HepG2 (cell line): ENCODE measurements around the gene DUS1L. TPM values are rescaled to one million over a fixed set of nuclear protein-coding genes. Genes with fewer than 3 reads are reported as not detected.

Experiments used
- ASH2L ChIP-seq: fragments of 300-600, 200-600 bp; sonication (generic); IDR thresholded peaks from 2 replicates; pipeline ENCODE4 v1.7.0; 2017; ENCODE audit warnings: low read depth, mild to moderate bottlenecking, moderate library complexity, mixed read lengths, low read length; ENCODE audit not compliant: insufficient read length
- CBX2 ChIP-seq, 2 experiments: fragments of 200-600 bp in 1 of 2; sonication (generic); formaldehyde crosslinking in 1 of 2; IDR thresholded peaks; 2 replicates each; pipeline versions ENCODE4 v1.7.0 to v1.8.1; 2018 to 2022; ENCODE audit warnings: low read depth in 2 of 2, low read length in 1 of 2, mild to moderate bottlenecking in 1 of 2, missing genetic modification reagents in 1 of 2
- GLI4 ChIP-seq: sonication (generic); formaldehyde crosslinking; IDR thresholded peaks from 2 replicates; pipeline ENCODE4 v1.5.1; 2020; ENCODE audit warnings: missing genetic modification reagents, mild to moderate bottlenecking, moderate library complexity, borderline replicate concordance
- KDM5A ChIP-seq: fragments of 200-600 bp; sonication (generic); IDR thresholded peaks from 2 replicates; pipeline ENCODE4 v1.7.0; 2018; ENCODE audit warnings: antibody characterized with exemption, mild to moderate bottlenecking, low read length, borderline replicate concordance
- MTA1 ChIP-seq: sonication (generic); formaldehyde crosslinking; IDR thresholded peaks from 2 replicates; pipeline ENCODE4 v1.4.0; 2020; ENCODE audit warnings: missing genetic modification reagents, mild to moderate bottlenecking, borderline replicate concordance
- PRMT3 ChIP-seq: sonication (generic); formaldehyde crosslinking; IDR thresholded peaks from 2 replicates; pipeline ENCODE4 v1.8.1; 2022; ENCODE audit warnings: low read depth, mild to moderate bottlenecking, moderate library complexity, missing genetic modification reagents, borderline replicate concordance
- ZNF24 ChIP-seq: fragments of 450-650 bp; IDR thresholded peaks from 2 replicates; pipeline ENCODE4 v1.6.1; 2017; ENCODE audit warnings: antibody characterized with exemption, mild to moderate bottlenecking
- ZNF558 ChIP-seq: sonication (generic); formaldehyde crosslinking; IDR thresholded peaks from 2 replicates; pipeline ENCODE4 v1.9.0; 2022; ENCODE audit warnings: mild to moderate bottlenecking, missing genetic modification reagents, borderline replicate concordance
- ZNF564 ChIP-seq: sonication (generic); formaldehyde crosslinking; IDR thresholded peaks from 2 replicates; pipeline ENCODE4 v1.8.1; 2023; ENCODE audit warnings: mild to moderate bottlenecking, missing genetic modification reagents
- ZNF629 ChIP-seq: sonication (generic); formaldehyde crosslinking; conservative IDR thresholded peaks from 2 replicates; pipeline ENCODE4 v1.5.0; 2020; ENCODE audit warnings: missing genetic modification reagents
- ZNF766 ChIP-seq: sonication (generic); formaldehyde crosslinking; IDR thresholded peaks from 2 replicates; pipeline ENCODE4 v1.5.0; 2020; ENCODE audit warnings: missing genetic modification reagents, borderline replicate concordance
- ZNF768 ChIP-seq: sonication (generic); formaldehyde crosslinking; IDR thresholded peaks from 2 replicates; pipeline ENCODE4 v1.4.0; 2020; ENCODE audit warnings: missing genetic modification reagents
- ZNF772 ChIP-seq: sonication (generic); formaldehyde crosslinking; IDR thresholded peaks from 2 replicates; pipeline ENCODE4 v1.5.0; 2020; ENCODE audit warnings: mild to moderate bottlenecking, missing genetic modification reagents
- ZNF879 ChIP-seq: sonication (generic); formaldehyde crosslinking; IDR thresholded peaks from 2 replicates; pipeline ENCODE4 v1.8.1; 2023; ENCODE audit warnings: missing genetic modification reagents
- polyA plus RNA-seq, 8 experiments: library from polyadenylated mRNA; depleted of rRNA in 3 of 8; stranded (reverse) in 7 of 8; unstranded in 1 of 8; fragments of >200 nt; fragmentation: Illumina TruSeq in 4 of 8; extraction: Trizol in 4 of 8; gene quantifications; 2 replicates each; pipeline versions ENCODE4 v1.2.1 to v1.2.3, GENCODE V29; 2011 to 2016; ENCODE audit warnings: low read depth in 4 of 8, missing spikeins in 1 of 8, mixed read lengths in 1 of 8; ENCODE audit not compliant: insufficient read depth in 1 of 8
- total RNA-seq, 5 experiments: library from RNA; depleted of rRNA; stranded (reverse); fragments of >200 nt; fragmentation: Illumina TruSeq; extraction: Trizol; gene quantifications; 2 replicates each; pipeline ENCODE4 v1.2.3, GENCODE V29; 2016; ENCODE audit warnings: low read depth in 1 of 5
- TF ChIP-seq, protein P1 (sequence below): sonication (generic); formaldehyde crosslinking; IDR thresholded peaks from 2 replicates; pipeline ENCODE4 v1.4.0; 2020; ENCODE audit warnings: missing genetic modification reagents
- TF ChIP-seq, protein P2 (sequence below): sonication (generic); formaldehyde crosslinking; IDR thresholded peaks from 2 replicates; pipeline ENCODE4 v1.5.1; 2020; ENCODE audit warnings: mild to moderate bottlenecking, missing genetic modification reagents, moderate library complexity
- TF ChIP-seq, protein P3 (sequence below): sonication (generic); formaldehyde crosslinking; IDR thresholded peaks from 2 replicates; pipeline ENCODE4 v1.4.0; 2020; ENCODE audit warnings: mild to moderate bottlenecking, missing genetic modification reagents
- TF ChIP-seq, protein P4 (sequence below): sonication (generic); formaldehyde crosslinking; IDR thresholded peaks from 2 replicates; pipeline ENCODE4 v1.8.0; 2022; ENCODE audit warnings: mild to moderate bottlenecking, missing genetic modification reagents, moderate library complexity
- TF ChIP-seq, protein P5 (sequence below): sonication (generic); formaldehyde crosslinking; IDR thresholded peaks from 2 replicates; pipeline ENCODE4 v1.9.0; 2021; ENCODE audit warnings: missing genetic modification reagents, borderline replicate concordance

The DUS1L gene
- total and polyA plus RNA-seq, 2 of the 13 experiments (the other 11 are each of a cell fraction or from before 2014, with no cell fraction given) = 81.0 to 109 TPM

DNA sequence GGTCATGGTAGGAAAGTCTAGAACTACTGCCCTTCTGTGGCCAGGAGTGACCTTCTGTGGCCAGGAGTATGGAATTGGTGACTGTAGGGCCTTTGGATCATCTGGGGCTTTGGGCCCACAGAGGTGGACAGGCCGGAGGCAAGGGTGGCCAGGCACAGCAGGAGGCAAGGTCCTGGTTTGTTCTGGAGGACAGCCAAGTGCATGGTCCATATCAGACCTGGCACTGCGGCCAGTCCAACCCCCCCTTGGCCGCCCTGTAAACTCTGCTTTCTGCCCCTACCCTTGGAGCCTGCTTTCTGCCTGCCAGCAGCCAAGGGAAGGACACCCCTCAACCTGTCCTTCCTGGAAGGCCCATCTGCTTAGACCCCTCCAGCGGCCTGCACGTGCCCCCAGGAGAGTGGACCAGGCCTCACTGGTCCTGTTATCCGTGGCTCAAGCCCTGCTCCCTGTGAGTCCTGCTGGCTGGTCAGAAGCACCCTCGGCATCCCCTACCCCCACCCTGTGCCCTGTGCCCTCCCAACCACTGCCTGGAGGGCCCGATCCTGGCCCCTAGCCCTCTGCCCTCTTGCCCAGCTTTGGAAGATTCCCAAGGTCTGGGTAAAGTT, 25.8 kb downstream of the DUS1L start (continued):
- TF ChIP-seq ZNF558 (CRISPR knock-in tag) = no peak
- no peak for TF ChIP-seq ZNF24
- no peak for TF ChIP-seq ZNF772 (CRISPR knock-in tag)
- TF ChIP-seq, protein P1, sequence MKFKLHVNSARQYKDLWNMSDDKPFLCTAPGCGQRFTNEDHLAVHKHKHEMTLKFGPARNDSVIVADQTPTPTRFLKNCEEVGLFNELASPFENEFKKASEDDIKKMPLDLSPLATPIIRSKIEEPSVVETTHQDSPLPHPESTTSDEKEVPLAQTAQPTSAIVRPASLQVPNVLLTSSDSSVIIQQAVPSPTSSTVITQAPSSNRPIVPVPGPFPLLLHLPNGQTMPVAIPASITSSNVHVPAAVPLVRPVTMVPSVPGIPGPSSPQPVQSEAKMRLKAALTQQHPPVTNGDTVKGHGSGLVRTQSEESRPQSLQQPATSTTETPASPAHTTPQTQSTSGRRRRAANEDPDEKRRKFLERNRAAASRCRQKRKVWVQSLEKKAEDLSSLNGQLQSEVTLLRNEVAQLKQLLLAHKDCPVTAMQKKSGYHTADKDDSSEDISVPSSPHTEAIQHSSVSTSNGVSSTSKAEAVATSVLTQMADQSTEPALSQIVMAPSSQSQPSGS (CRISPR knock-in tag) = no peak
- TF ChIP-seq, protein P2, sequence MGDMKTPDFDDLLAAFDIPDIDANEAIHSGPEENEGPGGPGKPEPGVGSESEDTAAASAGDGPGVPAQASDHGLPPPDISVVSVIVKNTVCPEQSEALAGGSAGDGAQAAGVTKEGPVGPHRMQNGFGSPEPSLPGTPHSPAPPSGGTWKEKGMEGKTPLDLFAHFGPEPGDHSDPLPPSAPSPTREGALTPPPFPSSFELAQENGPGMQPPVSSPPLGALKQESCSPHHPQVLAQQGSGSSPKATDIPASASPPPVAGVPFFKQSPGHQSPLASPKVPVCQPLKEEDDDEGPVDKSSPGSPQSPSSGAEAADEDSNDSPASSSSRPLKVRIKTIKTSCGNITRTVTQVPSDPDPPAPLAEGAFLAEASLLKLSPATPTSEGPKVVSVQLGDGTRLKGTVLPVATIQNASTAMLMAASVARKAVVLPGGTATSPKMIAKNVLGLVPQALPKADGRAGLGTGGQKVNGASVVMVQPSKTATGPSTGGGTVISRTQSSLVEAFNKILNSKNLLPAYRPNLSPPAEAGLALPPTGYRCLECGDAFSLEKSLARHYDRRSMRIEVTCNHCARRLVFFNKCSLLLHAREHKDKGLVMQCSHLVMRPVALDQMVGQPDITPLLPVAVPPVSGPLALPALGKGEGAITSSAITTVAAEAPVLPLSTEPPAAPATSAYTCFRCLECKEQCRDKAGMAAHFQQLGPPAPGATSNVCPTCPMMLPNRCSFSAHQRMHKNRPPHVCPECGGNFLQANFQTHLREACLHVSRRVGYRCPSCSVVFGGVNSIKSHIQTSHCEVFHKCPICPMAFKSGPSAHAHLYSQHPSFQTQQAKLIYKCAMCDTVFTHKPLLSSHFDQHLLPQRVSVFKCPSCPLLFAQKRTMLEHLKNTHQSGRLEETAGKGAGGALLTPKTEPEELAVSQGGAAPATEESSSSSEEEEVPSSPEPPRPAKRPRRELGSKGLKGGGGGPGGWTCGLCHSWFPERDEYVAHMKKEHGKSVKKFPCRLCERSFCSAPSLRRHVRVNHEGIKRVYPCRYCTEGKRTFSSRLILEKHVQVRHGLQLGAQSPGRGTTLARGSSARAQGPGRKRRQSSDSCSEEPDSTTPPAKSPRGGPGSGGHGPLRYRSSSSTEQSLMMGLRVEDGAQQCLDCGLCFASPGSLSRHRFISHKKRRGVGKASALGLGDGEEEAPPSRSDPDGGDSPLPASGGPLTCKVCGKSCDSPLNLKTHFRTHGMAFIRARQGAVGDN = peak; percentile 90
- no peak for TF ChIP-seq CBX2 (IDR thresholded peaks at IDR 0.05; ENCODE audit: low read depth, low read length)
- TF ChIP-seq CBX2 (CRISPR knock-in tag; IDR thresholded peaks at IDR 0.05; ENCODE audit: low read depth) = no peak
- no peak for TF ChIP-seq ZNF879 (CRISPR knock-in tag)
- TF ChIP-seq, protein P3, sequence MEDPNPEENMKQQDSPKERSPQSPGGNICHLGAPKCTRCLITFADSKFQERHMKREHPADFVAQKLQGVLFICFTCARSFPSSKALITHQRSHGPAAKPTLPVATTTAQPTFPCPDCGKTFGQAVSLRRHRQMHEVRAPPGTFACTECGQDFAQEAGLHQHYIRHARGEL (CRISPR knock-in tag) = no peak
- TF ChIP-seq ZNF768 (CRISPR knock-in tag) = peak; percentile 46; the same call in 1 of the 2 replicates
- no peak for TF ChIP-seq ZNF629 (CRISPR knock-in tag)
- no peak for TF ChIP-seq ZNF564 (CRISPR knock-in tag)
- no peak for TF ChIP-seq ZNF766 (CRISPR knock-in tag)
- no peak for TF ChIP-seq ASH2L
- no peak for TF ChIP-seq PRMT3 (CRISPR knock-in tag)
- TF ChIP-seq GLI4 = no peak
- TF ChIP-seq, protein P4, sequence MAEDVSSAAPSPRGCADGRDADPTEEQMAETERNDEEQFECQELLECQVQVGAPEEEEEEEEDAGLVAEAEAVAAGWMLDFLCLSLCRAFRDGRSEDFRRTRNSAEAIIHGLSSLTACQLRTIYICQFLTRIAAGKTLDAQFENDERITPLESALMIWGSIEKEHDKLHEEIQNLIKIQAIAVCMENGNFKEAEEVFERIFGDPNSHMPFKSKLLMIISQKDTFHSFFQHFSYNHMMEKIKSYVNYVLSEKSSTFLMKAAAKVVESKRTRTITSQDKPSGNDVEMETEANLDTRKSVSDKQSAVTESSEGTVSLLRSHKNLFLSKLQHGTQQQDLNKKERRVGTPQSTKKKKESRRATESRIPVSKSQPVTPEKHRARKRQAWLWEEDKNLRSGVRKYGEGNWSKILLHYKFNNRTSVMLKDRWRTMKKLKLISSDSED (CRISPR knock-in tag) = no peak
- TF ChIP-seq MTA1 (CRISPR knock-in tag) = peak; percentile 87; the same call in 1 of the 2 replicates
- TF ChIP-seq, protein P5, sequence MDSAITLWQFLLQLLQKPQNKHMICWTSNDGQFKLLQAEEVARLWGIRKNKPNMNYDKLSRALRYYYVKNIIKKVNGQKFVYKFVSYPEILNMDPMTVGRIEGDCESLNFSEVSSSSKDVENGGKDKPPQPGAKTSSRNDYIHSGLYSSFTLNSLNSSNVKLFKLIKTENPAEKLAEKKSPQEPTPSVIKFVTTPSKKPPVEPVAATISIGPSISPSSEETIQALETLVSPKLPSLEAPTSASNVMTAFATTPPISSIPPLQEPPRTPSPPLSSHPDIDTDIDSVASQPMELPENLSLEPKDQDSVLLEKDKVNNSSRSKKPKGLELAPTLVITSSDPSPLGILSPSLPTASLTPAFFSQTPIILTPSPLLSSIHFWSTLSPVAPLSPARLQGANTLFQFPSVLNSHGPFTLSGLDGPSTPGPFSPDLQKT = no peak
- TF ChIP-seq KDM5A = no peak
